Keratinocyte (primary cell): ENCODE data around the gene SORT1. TPM values are rescaled to one million over a fixed set of nuclear protein-coding genes. Genes with fewer than 3 reads are reported as not detected.

Source experiments
- DNase-seq: peaks from one replicate; pipeline ENCODE4 v3.0.0-alpha.2; 2011; ENCODE audit warnings: low read depth, missing footprints, low spot score
- FAIRE-seq: peaks from 2 replicates; lab custom pipeline; 2011; peaks lifted over from hg19 to GRCh38; lab: Jason Lieb, UNC
- H2AFZ ChIP-seq: 2 replicates; pipeline ENCODE4 v1.6.0; 2012; ENCODE audit warnings: low read length, control low read depth, inconsistent platforms; ENCODE audit not compliant: control insufficient read depth
- H3K27ac ChIP-seq: 2 replicates; pipeline ENCODE4 v1.5.1; 2011; ENCODE audit warnings: low read length; ENCODE audit not compliant: control insufficient read depth, insufficient read depth
- H3K27me3 ChIP-seq: 3 replicates; pipeline ENCODE4 v1.6.0; 2011; ENCODE audit warnings: low read length; ENCODE audit not compliant: control insufficient read depth, insufficient read depth; ENCODE audit errors: extremely low read depth
- H3K36me3 ChIP-seq, 2 experiments: 2 replicates in 1 of 2; 3 replicates in 1 of 2; pipeline ENCODE4 v1.5.1; 2011; ENCODE audit warnings: low read length in 2 of 2, mild to moderate bottlenecking in 1 of 2; ENCODE audit not compliant: control insufficient read depth in 2 of 2, insufficient read depth in 2 of 2; ENCODE audit errors: extremely low read depth in 1 of 2
- H3K4me1 ChIP-seq: 3 replicates; pipeline ENCODE4 v1.5.1; 2011; ENCODE audit warnings: low read length; ENCODE audit not compliant: control insufficient read depth, insufficient read depth; ENCODE audit errors: extremely low read depth
- H3K4me2 ChIP-seq: 3 replicates; pipeline ENCODE4 v1.6.0; 2011; ENCODE audit warnings: low read depth, low read length; ENCODE audit not compliant: control insufficient read depth, insufficient read depth; ENCODE audit errors: extremely low read depth
- H3K4me3 ChIP-seq, 3 experiments: fragments of 200-600 bp in 1 of 3; sonication (generic) in 1 of 3; 2 replicates in 2 of 3; 3 replicates in 1 of 3; pipeline ENCODE4 v1.5.1; 2011 to 2016; ENCODE audit warnings: low read length in 3 of 3, mild to moderate bottlenecking in 3 of 3, control low read depth in 2 of 3, inconsistent platforms in 1 of 3, low read depth in 1 of 3, mixed read lengths in 1 of 3, mixed run types in 1 of 3, moderate library complexity in 1 of 3; ENCODE audit not compliant: control insufficient read depth in 2 of 3, insufficient read depth in 2 of 3; ENCODE audit errors: extremely low read depth in 1 of 3
- H3K79me2 ChIP-seq: 2 replicates; pipeline ENCODE4 v1.6.0; 2012; ENCODE audit warnings: low read length; ENCODE audit not compliant: control insufficient read depth, insufficient read depth
- H3K9ac ChIP-seq: 3 replicates; pipeline ENCODE4 v1.6.0; 2011; ENCODE audit warnings: low read length; ENCODE audit not compliant: control insufficient read depth, insufficient read depth; ENCODE audit errors: extremely low read depth
- H3K9me1 ChIP-seq: 3 replicates; pipeline ENCODE4 v1.6.0; 2011; ENCODE audit warnings: low read length; ENCODE audit not compliant: control insufficient read depth, insufficient read depth; ENCODE audit errors: extremely low read depth
- H3K9me3 ChIP-seq: 2 replicates; pipeline ENCODE4 v1.5.1; 2012; ENCODE audit warnings: low read depth, low read length; ENCODE audit not compliant: control insufficient read depth
- H4K20me1 ChIP-seq: 3 replicates; pipeline ENCODE4 v1.6.0; 2011; ENCODE audit warnings: low read length; ENCODE audit not compliant: control insufficient read depth, insufficient read depth; ENCODE audit errors: extremely low read depth
- CTCF ChIP-seq, 3 experiments: IDR thresholded peaks in 1 of 3; conservative IDR thresholded peaks in 1 of 3; optimal IDR thresholded peaks in 1 of 3; 2 replicates in 2 of 3; 3 replicates in 1 of 3; pipeline versions ENCODE3 to v1.5.1; 2011; ENCODE audit warnings: low read length in 3 of 3, mild to moderate bottlenecking in 3 of 3, moderate library complexity in 2 of 3, control low read depth in 1 of 3, inconsistent platforms in 1 of 3; ENCODE audit not compliant: insufficient read depth in 2 of 3; ENCODE audit errors: extremely low read depth in 1 of 3
- EZH2 ChIP-seq: IDR thresholded peaks from one replicate; pipeline ENCODE4 v1.6.1; 2012; ENCODE audit warnings: inconsistent platforms, mild to moderate bottlenecking, low read length, moderate library complexity
- dilution Hi-C: fragments of 300-500 bp; cut with MboI; formaldehyde crosslinking; loops from one replicate; pipeline ENCODE4 v1.7.0; 2020; ENCODE audit warnings: low sequenced_read_pairs; ENCODE audit not compliant: extremely low pct_ligation_motif_present
- polyA plus RNA-seq, 5 experiments: library from polyadenylated mRNA; depleted of rRNA in 3 of 5; stranded (reverse) in 3 of 5; stranded (forward) in 1 of 5; unstranded in 1 of 5; fragments of >200 nt; gene quantifications; 1 replicate in 1 of 5; 2 replicates in 3 of 5; 3 replicates in 1 of 5; pipeline versions ENCODE4 v1.2.1 to v1.2.3, GENCODE V29; 2011 to 2012; ENCODE audit warnings: missing spikeins in 2 of 5, low read depth in 1 of 5, low replicate concordance in 1 of 5

The SORT1 gene
- polyA plus RNA-seq, 1 donor (not counting 4 experiments of a cell fraction or from before 2014, with no cell fraction given), result 1.6 TPM

- Histone ChIP-seq H3K9me1 (no peaks in the 10 kb centered on the region), H3K79me2 (no peaks in the 10 kb centered on the region), H3K27me3 (peaks cover 20% of the 10 kb centered on the region), H3K9me3 (no peaks in the 10 kb centered on the region), H2AFZ (no peak overlapping the region), H3K4me3 (no peak overlapping the region), H3K27ac (no peak overlapping the region), H3K4me1 (no peaks in the 10 kb centered on the region), H3K36me3 (no peaks in the 10 kb centered on the region), H3K9ac (no peak overlapping the region), H3K4me2 (no peak overlapping the region), H4K20me1 (no peaks in the 10 kb centered on the region)
- TF ChIP-seq CTCF (optimal IDR thresholded peaks at IDR 0.05 in 1 of 3, IDR thresholded peaks at IDR 0.05 in 1 of 3, conservative IDR thresholded peaks at IDR 0.05 in 1 of 3; ENCODE audit: extremely low read depth in 1 of 3, insufficient read depth in 2 of 3, low read length in 3 of 3) (no peak), EZH2 (peak; percentile 10)
- DNase-seq (no peak), FAIRE-seq (no peak)
- dilution Hi-C loops, result no loop called here
Observed at GRCh38 chr1:109444346-109444745, 46.6 kb upstream of the SORT1 start.

GRCh38 chr1:109443476-109443875 lies 45.8 kb upstream of the SORT1 start:
- Histone ChIP-seq H4K20me1 (no peaks in the 10 kb centered on the region), H3K27ac (no peak overlapping the region), H3K36me3 (no peaks in the 10 kb centered on the region), H2AFZ (no peak overlapping the region), H3K9me3 (no peaks in the 10 kb centered on the region), H3K9ac (no peak overlapping the region), H3K27me3 (peaks cover 20% of the 10 kb centered on the region), H3K4me3 (no peak overlapping the region), H3K4me2 (no peak overlapping the region), H3K79me2 (no peaks in the 10 kb centered on the region), H3K4me1 (no peaks in the 10 kb centered on the region), H3K9me1 (no peaks in the 10 kb centered on the region)
- no peak for TF ChIP-seq EZH2
- TF ChIP-seq CTCF (optimal IDR thresholded peaks at IDR 0.05 in 1 of 3, IDR thresholded peaks at IDR 0.05 in 1 of 3, conservative IDR thresholded peaks at IDR 0.05 in 1 of 3; ENCODE audit: extremely low read depth in 1 of 3, insufficient read depth in 2 of 3, low read length in 3 of 3), result no peak
- dilution Hi-C loops, result no loop called here
- no peak for DNase-seq
- FAIRE-seq, result no peak
